HT-29 (cell line): ENCODE data around the gene NRP2. TPM values are rescaled to one million over a fixed set of nuclear protein-coding genes. Genes with fewer than 3 reads are reported as not detected.
A peak's percentile ranks its signal among the peaks of the same experiment; 100 is the strongest.

ENCODE experiments used
- DNase-seq: peaks from one replicate; pipeline ENCODE4 v3.0.0-alpha.2; 2015; ENCODE audit warnings: low spot score
- total RNA-seq: library from RNA; depleted of rRNA; stranded (reverse); fragments of >200 nt; shearing (Covaris generic); gene quantifications from 2 replicates; pipeline ENCODE4 v1.2.3, GENCODE V29; 2014

NRP2 gene
- total RNA-seq, 1 experiment from 2014 or later: 1.1 TPM

DNA sequence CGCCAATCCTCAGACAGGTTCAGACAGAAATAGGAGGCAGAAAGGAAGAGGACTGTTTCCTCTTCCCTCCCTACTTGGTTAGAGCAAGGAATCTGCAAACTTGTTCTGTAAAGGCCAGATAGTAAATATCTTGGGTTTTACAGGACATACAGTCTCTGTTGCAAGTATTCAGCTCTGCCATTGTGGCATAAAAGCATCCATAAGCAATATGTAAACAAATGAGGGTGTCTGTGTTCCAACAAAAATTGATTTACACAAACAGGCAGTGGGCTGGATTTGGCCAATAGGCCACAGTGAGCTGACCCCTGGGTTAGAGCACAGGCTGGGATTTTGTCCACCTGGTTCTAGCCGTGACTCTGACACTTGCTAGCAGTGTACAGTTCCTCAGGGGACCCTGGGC lies 89.4 kb downstream of the NRP2 start:
- no peak for DNase-seq

DNA sequence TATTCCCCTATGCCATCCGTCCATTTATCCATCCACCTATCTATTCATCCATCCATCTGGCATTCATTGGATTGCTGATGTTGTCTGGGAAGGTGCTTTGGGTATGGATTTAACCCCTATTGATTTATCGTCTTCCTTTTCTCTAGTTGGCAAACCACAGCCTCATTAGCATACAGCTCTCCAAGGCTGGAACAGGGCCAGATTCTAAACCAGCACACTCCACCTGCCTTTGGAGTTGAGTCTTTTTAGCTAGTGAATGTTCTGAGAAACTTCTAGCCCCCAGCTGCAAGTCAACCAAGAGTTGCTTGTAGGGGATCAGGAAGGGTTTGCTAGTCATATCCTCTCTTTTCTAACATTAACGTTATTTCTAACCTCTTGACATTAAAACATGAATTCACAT lies 90.7 kb downstream of the NRP2 start:
- DNase-seq: no peak

DNA sequence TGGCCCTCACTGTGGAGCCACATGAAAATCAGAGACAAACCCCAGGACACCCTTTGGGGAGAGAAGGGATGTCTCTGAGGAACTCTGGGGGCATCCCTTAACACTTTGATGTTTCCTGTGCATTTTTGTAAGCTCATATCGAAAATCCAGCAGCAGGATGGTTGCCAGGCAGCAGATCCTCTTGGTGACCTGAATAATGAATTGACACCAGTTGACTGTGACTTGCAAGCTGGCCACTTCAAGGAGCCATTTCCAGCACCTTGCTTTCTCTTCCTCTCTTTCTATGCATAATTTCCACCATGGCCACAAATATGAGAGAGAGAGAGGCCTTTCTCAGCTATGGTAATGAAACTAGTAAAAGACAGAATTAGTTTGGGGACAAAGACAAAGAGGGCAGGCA lies 91.7 kb downstream of the NRP2 start:
- no peak for DNase-seq

DNA sequence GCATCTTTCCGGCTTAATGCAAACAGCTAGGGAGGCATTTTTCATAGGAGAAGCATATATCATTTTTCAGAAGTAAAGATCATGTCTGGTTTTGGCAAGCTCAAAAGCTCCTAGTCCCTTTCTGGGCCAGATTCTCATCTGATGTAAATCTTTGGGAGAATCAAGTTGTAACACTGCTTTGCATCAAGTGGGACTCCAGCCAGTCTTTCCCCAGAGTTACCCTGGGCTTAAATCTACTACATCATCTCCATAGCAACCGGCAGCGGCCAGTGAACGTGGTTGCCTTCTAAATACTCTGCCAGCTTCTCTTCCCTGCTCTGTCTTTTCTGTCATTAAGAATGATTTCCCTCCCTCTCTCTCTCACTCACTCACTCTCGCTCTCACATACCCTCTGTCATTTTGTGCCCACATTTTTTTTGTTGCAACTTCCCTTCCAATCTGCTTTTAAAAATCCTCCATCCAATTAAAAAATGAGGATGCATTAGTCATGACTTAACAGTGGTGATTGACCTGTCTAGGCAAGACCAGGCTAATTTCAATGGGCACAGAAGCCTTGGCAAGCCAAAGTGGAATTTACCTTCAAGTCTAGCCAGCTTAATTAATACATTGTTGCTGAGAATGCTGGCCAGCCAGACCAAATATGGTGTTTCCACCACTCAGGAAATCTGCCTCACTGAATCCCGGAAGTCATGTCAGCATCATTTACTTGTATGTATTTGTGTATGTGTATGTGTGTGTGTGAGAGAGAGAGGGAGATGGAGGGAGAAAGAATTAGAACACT lies 93.0 kb downstream of the NRP2 start:
- DNase-seq: no peak

DNA sequence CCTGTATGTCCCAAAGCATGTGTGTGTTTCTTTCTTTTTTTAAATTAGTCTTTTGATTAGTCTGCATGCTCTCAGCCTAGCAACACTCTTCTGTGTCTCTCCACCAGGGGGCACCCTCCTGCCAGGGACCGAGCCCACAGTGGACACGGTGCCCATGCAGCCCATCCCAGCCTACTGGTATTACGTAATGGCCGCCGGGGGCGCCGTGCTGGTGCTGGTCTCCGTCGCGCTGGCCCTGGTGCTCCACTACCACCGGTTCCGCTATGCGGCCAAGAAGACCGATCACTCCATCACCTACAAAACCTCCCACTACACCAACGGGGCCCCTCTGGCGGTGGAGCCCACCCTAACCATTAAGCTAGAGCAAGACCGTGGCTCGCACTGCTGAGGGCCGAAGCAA lies 93.8 kb downstream of the NRP2 start:
- DNase-seq: peak; percentile 64

DNA sequence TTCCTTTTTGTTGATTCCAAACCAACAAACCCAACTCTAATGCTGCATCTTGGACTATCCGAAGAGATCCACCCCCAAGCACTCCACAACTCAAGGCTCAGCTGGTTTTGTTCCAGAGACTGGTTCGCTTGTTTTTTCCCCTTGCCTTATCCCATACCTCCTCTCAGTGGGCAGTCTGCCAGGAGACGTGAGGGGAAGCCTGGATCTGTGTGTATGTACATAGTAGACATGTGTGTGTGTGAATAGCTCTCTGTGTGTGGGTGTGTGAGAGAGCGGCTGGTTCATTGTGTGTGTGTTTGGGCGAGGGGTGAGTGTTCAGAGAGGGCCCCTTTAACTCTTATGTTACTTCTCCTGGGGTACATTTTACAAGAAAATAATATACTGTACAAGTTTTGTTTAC lies 94.4 kb downstream of the NRP2 start:
- no peak for DNase-seq

DNA sequence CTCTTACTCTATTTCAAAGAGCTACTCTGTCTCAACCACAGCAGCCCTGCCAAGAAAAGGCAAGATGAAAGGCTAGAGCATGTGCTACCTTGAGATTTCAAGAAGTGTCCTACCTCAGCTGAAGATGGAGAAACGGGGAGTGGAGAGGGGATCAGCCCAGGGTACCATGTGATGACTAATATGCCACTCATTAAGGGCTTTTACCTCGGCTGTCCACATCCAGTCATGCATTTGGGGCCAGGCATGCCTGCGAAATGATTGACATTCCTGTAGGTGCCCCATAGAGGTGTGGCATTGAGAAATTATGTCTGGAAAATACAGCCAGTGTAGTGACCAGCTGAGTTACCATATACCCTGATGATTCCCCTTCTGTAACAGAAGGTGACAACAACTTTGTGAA lies 96.1 kb downstream of the NRP2 start:
- DNase-seq: no peak

DNA sequence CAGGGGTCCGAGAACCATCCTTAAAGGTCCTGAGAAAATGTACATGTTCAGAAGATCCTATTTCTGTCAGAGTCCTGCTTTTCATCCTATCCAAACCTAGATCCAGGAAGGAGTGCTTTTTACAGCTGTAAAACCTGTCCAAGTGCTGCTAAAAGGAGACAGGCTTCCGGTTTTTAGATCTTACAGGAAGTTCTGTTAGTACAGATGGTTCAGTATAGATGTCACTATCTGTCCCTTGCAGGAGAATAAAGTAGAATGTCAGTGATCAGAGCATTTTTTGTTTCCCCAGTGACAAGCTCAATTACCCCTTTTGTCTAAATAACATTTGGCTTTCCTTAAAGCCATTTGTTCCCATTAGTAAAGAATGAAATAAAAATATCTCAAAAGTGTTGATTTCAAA lies 98.3 kb downstream of the NRP2 start:
- DNase-seq: no peak

DNA sequence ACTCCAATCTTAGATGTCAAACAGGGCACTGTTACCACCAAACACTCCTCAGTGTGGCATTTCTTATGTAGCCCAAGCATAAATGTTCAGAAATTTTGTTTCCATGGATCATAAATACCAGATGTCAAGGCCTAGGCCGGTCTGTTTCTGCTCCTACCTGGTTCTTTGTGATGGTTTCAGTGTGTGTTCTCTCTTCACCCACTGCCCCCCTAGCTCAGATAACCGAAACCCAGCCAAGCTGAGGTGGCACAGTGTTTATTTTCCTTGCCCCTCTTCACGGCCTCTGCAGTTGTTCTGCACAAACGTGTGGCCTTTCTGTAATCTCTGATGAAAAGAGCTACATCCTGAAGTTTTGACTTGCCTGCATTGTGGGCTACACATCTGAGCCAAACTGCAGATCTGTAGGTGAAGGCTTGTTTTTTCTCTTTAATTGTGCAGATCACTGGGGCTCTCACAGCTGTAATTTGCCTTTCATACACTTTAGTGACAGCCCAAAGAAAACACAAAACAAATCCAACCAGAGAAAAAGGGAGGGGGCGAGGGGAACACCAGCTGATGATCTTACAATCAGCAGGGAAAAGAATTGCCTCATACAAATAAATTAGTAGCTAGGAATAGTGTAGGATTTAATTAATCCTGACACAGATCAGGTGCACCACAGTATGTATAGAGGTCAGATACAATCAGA lies 99.1 kb downstream of the NRP2 start:
- DNase-seq: no peak

DNA sequence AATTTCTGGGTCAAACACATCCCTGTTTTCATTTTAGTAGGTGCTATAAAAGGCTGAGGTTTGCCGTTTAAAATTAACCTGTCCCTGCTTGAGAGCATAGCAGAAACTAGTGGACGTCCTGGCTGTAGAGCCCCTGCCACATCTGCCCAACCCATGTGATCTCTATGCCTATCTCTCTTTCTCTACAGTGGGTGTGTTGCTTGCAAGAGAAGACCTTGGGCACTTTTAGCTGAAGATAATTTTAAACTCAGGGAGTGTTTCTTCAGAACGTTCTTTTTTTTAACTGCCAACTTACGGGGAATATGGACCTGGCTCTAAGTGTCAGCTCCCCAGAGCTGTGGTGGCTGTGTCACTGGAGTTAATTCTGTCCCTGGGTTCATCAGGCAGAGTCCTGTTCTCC lies 100.6 kb downstream of the NRP2 start:
- DNase-seq: no peak

DNA sequence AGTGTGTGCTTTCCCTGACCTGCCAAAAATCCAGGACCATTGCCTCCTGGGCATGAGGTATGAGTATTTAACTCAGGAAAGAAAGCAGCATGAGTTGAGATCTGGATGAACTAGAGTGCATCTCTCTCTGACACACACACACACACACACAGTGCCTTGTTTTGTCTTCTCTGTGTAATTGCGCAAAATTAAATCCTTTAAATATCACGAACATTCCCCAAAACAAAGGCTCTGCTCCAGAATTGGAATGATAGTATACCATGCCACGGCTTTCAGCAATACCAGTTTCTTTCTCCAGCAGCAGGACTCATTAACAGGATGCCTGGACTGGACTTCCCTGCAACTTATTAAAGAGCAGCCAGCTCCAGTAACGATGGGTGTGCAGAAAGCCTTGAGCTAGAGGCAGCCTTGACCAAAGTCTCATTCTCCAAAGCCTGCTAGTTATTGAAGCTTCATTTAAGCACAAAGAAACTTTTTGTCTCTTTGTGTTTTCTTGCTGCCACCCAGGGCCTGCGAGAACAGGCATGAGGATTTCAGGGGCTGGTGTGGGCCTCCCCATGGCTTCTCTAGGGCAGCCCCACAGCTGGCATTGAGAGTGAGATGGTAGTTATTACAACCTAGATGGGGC lies 101.7 kb downstream of the NRP2 start:
- no peak for DNase-seq

DNA sequence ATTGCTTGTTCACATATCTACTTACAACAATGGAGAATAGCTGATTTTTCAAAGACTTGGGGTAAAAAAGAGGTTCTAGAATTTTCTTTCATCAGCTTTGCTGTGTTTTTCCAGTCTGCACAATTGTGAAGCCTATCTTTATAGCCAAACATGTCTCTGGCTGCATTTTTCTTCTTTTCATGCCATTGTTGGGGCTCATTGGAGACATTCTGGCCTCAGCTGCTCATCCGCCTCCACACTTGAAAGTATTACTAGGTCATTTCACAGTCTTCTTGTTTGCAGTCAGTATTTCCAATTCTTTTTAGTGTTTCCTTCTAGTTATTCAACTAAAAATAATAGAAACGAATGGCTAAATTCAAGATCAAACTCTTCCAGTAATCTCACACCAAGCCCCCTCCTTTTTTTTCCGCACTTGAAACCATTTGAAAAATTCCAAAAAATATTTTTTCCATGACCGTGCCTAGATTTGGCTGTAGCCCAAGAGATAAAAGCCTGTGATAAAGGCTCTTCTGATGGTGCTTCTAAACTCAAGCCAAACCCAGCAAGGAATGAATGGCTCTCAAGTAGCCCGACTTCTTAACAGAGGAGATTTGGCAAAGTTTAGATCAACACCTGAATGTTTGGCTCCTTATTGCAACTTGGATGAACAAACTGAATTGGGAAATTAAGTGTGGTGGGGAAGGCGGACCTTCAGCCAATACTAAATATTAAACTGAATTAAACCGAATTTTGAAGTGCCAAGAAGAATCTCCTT lies 103.4 kb downstream of the NRP2 start:
- no peak for DNase-seq

DNA sequence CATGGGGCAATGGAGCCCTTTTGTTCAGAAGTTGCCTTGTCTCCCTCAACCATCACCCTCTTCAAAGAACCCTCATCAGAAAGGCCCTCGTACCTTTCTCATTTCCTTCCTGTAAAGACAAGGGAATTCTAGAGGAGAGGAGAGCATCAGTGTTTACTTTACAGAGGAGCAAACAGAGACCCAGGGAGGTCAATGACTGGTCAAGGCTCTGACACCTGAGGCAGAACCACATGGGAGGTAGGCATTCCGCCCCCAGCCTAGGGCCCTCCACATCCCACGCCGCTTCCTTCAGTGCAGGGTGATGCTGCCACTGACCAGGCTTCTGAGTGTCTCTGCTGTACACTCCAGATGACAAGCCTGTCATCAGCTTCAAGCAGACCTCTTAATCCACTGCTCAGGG lies 104.7 kb downstream of the NRP2 start:
- no peak for DNase-seq

DNA sequence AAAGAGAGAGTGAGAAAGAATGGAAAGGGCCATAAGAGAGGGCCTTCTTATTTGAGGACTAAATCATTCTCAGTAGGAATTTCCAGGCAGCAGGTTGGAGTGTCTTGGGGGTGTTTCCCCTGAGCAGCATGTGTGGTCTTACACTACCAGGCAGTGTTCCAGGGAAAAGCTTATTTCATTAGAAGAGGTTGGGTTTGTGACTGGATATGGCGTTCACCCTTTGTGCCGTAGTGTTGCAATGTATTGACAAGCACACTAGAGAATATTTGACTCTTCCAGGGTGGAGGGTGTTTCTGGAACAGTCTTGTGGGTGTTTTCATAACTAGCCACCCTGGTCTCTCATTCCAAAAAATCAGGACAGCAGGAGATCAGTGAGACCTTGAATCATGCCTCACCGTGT lies 105.5 kb downstream of the NRP2 start:
- no peak for DNase-seq

DNA sequence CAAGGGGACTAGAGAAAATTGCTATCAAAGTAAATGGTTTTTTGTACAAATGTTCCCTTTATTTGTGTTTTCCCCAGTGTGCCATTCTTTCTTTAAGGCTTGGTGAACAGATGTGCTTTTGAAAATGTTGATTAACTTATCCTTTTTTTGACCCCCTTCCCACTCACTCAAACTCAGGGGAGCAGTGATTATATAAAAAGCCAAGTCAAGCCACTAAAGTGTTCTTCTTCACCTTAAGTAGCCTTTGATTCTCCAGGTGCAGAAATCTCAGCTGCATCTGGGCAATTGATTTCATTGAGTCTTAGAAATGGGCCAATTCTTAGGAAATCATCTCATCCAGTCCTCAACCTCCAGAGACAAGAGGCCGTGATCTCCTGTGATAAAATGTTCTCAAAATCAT lies 107.6 kb downstream of the NRP2 start:
- no peak for DNase-seq

DNA sequence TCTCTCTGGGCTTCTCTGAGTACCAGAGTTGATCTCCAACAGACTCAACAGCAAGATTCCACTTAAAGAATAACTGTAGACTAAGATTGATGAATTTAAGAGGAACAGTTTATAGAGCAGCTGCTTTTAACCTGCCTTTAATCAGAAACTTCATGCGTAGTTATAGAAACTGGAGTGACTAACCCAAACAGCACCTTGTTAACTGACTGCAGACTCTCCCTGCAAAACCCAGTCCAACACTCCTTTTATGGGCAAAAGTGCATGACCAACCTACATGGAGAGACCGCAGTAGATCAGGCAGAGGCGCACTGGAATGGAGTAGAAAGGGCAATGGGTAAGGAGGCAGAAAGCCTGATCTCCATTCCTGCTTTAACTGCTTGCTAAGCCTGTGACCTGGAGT lies 110.6 kb downstream of the NRP2 start:
- DNase-seq: no peak

DNA sequence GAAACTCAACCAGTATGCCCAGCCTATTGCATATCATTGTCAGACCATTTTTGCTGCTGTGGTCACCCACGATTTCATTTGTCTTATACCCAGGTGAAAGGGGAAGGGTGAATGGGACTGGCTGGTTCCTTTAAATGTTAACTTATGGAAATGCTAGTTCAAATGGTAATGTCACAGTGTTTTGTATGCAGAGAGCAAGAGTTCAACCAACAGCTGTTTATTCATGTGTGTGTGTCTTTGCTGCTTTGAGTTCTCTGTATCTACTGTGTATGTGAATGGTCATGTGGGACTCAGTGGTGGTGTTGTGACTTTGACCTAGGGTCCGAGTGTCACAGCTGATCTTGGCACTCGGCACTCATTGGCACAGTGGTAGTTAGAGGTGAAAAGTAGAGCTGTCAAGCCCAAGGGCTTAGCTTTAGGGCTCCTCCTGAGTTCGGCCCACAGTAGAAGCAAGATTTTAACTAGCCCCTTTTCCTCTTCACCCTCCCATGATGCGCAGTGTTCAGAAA lies 114.6 kb downstream of the NRP2 start:
- no peak for DNase-seq

DNA sequence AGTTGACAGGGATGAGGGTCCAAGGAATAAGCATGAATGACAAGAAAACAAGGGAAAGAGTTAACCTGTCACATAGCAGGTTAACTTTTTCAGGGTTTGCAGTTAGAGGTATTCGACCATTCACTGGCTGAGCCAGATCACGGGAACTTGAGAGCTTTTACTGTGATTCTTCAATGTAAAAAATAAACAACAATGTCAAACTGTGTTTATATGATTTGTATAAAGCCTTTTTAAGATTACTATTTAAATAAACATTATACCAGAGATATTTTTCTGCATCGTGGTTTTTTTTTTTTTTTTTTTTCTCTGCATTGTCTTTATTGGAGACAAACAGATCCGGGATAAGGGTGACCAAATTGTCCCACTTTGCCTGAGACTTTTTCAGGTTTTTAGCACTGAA lies 115.6 kb downstream of the NRP2 start:
- no peak for DNase-seq

DNA sequence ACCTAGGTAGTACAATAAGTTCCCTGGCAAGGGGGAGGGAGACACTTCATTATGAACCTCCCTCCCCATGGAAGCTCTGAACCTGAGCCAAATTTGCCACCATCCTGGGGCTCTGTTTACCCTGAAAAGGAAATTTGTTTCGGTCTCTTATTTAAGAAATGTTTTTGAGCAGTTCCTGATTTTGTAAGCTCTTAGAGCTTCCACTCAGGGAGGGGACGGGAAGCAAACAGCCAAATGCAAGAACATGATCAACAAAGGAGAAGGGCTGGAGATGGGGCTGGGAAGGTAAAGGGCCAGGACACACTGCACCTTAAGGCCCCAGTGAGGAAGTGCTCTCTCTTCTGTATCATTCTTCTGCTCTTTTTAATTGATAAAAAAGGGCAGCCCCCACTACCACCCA lies 117.9 kb downstream of the NRP2 start:
- DNase-seq: no peak

DNA sequence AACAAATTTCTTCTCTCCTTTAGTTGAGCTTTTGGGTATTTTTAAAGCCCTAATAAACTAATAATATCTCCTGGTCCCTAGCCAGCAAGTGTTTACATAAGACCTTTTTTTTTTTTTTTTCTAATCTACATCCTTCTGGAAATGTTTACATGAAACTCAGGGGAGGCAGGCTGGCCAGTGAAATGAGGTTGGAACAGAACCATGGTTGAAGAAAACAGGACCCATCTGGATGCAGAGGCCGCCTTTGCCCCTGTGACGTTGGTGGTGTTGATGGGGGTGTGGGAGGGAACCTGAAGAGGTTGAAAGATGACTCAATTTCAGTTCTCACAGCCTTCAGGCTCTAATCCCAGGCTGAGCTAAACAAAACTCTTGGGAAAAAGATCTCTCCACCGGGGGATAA lies 118.5 kb downstream of the NRP2 start:
- no peak for DNase-seq

DNA sequence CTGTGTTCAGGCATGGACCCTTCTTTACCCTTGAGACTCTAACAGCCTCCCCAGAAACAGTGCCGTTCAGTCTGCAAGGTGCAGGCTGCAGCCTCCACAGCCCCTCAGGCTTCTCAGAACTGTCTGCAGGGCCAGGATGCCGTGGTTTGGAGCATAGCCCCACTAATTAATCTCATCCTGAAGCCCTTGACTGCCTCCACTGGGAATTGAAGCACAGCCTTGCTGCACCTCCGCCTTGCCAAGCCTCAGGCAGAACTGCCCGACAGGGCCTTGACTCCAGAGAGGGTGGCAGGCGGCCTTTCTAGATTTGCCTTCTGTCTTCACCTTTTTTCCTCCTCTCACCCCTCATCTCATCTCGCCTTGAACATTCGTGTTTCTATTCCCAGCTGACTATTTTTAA lies 119.8 kb downstream of the NRP2 start:
- DNase-seq: no peak

DNA sequence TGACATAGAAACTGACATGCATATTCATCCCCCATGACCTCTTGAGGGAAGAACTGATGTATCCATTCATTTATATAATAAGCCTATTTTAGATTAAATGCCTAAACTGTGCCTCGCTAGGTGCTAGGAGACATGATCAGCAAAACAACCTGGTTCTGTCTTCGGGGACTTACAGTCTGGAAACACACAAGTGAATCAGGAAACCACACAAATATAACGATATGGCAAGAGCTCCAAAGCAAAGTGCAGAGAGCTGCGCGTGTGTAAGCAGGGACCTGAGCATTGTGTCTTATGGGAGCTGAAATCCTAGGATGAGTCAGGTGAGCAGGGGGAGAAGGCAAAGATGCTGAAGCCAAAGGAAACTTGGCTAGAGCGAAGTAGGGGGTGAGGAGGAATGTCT lies 120.6 kb downstream of the NRP2 start:
- DNase-seq: no peak
